HUES48 (cell line): Measurements from ENCODE around the gene WDFY2.

Experiments used
- H3K27ac ChIP-seq: one replicate; pipeline ENCODE4 v1.7.0; 2013; ENCODE audit warnings: low read depth, low read length, inconsistent platforms
- H3K27me3 ChIP-seq: 2 replicates; pipeline ENCODE4 v1.6.1; 2013; ENCODE audit warnings: mild to moderate bottlenecking, low read length; ENCODE audit not compliant: control insufficient read depth, insufficient read depth
- H3K36me3 ChIP-seq: 2 replicates; pipeline ENCODE4 v1.6.1; 2013; ENCODE audit warnings: low read length; ENCODE audit not compliant: control insufficient read depth, insufficient read depth
- H3K4me1 ChIP-seq: 2 replicates; pipeline ENCODE4 v1.6.1; 2013; ENCODE audit warnings: mild to moderate bottlenecking, low read length; ENCODE audit not compliant: control insufficient read depth, insufficient read depth
- H3K4me3 ChIP-seq: 2 replicates; pipeline ENCODE4 v1.5.1; 2013; ENCODE audit warnings: mild to moderate bottlenecking, low read depth, low read length
- H3K9ac ChIP-seq: 2 replicates; pipeline ENCODE4 v1.6.1; 2013; ENCODE audit warnings: mild to moderate bottlenecking, low read depth, low read length, moderate library complexity
- H3K9me3 ChIP-seq: 2 replicates; pipeline ENCODE4 v1.6.1; 2013; ENCODE audit warnings: low read length; ENCODE audit not compliant: control insufficient read depth, insufficient read depth

The WDFY2 gene

GRCh38 chr13:51624207-51624606 lies 39.9 kb downstream of the WDFY2 start:
- Histone ChIP-seq H3K4me1 (peaks cover 27% of the 10 kb centered on the region), H3K27ac (no peak overlapping the region)

DNA sequence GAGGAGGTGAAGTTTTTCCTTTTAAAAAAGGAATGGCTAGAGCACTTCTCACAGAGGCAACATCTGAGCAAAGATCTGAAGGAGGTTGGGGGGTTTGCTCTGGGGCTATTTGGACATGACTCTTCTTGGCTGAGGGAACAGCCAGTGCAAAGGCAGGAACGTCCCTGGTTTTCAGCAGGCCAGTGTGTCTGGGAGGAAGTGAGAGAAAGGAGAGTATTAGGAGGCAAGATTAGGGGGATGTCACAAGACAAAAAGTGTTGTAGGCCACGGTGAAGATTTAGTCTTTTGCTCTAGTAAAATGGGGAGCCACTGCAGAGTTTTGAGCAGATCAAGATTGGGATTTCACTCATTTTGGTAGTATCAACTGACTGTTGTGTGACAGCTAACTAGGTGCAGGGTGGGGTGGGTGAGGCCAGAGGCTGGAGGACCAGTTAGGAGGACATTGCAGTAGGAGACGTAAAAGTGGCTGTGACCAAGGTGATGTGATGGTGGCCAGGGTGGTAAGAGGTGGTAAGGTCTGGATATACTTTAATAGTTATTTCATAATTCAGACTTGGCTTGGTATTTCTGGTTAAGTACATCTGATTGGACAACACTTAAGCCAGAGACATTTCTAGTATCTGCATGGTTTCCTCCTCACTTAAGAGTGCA lies 40.6 kb downstream of the WDFY2 start:
- no peak overlapping the region for H3K27ac ChIP-seq
- peaks cover 22% of the 10 kb centered on the region for H3K4me1 ChIP-seq
- H3K9ac ChIP-seq: no peak overlapping the region
- no peaks in the 10 kb centered on the region for H3K36me3 ChIP-seq
- H3K27me3 ChIP-seq: no peaks in the 10 kb centered on the region
- H3K9me3 ChIP-seq: no peaks in the 10 kb centered on the region
- no peak overlapping the region for H3K4me3 ChIP-seq

More at GRCh38 chr13:51624207-51624606, 39.9 kb downstream of the WDFY2 start:
- H3K9ac ChIP-seq: no peak overlapping the region
- no peaks in the 10 kb centered on the region for H3K9me3 ChIP-seq
- H3K36me3 ChIP-seq: peaks cover 3% of the 10 kb centered on the region; the same call in 1 of the 2 replicates
- no peak overlapping the region for H3K4me3 ChIP-seq
- H3K27me3 ChIP-seq: no peaks in the 10 kb centered on the region

GRCh38 chr13:51625555-51626345 lies 41.5 kb downstream of the WDFY2 start:
- peaks cover 16% of the 10 kb centered on the region for H3K4me1 ChIP-seq
- no peaks in the 10 kb centered on the region for H3K27me3 ChIP-seq
- H3K9me3 ChIP-seq: no peaks in the 10 kb centered on the region
- no peak overlapping the region for H3K4me3 ChIP-seq
- H3K27ac ChIP-seq: no peak overlapping the region
- H3K9ac ChIP-seq: no peak overlapping the region
- no peaks in the 10 kb centered on the region for H3K36me3 ChIP-seq

GRCh38 chr13:51626749-51627148 lies 42.5 kb downstream of the WDFY2 start:
- H3K27ac ChIP-seq: no peak overlapping the region
- no peaks in the 10 kb centered on the region for H3K27me3 ChIP-seq
- H3K36me3 ChIP-seq: no peaks in the 10 kb centered on the region
- no peaks in the 10 kb centered on the region for H3K9me3 ChIP-seq
- no peak overlapping the region for H3K9ac ChIP-seq
- H3K4me3 ChIP-seq: no peak overlapping the region
- H3K4me1 ChIP-seq: peaks cover 12% of the 10 kb centered on the region

GRCh38 chr13:51628059-51628852 lies 44.0 kb downstream of the WDFY2 start:
- no peak overlapping the region for H3K9ac ChIP-seq
- no peaks in the 10 kb centered on the region for H3K27me3 ChIP-seq
- no peak overlapping the region for H3K4me3 ChIP-seq
- H3K4me1 ChIP-seq: peaks cover 18% of the 10 kb centered on the region
- no peak overlapping the region for H3K27ac ChIP-seq
- H3K36me3 ChIP-seq: no peaks in the 10 kb centered on the region
- H3K9me3 ChIP-seq: no peaks in the 10 kb centered on the region

GRCh38 chr13:51629491-51630287 lies 45.4 kb downstream of the WDFY2 start:
- H3K9ac ChIP-seq: no peak overlapping the region
- no peak overlapping the region for H3K4me3 ChIP-seq
- H3K9me3 ChIP-seq: no peaks in the 10 kb centered on the region
- H3K36me3 ChIP-seq: no peaks in the 10 kb centered on the region
- no peaks in the 10 kb centered on the region for H3K27me3 ChIP-seq
- peaks cover 25% of the 10 kb centered on the region for H3K4me1 ChIP-seq
- no peak overlapping the region for H3K27ac ChIP-seq

DNA sequence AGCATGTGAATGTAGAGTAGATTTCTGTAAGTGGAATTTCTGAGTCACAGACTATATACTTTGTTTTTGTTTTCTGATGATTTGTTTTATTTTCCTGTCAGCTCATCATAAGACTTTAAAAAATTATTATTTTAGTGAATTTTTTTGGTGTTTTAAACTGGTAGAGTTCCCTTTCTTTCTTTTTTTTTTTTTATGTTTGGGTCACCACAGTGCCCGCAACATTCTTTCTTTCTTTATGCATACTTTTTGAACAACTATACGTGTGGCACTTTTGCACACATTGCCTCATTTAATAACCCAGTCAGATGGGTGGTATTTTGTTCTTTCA lies 46.0 kb downstream of the WDFY2 start:
- H3K36me3 ChIP-seq: no peaks in the 10 kb centered on the region
- no peak overlapping the region for H3K9ac ChIP-seq
- H3K27me3 ChIP-seq: no peaks in the 10 kb centered on the region
- peaks cover 28% of the 10 kb centered on the region for H3K4me1 ChIP-seq
- no peak overlapping the region for H3K27ac ChIP-seq
- H3K4me3 ChIP-seq: no peak overlapping the region
- H3K9me3 ChIP-seq: no peaks in the 10 kb centered on the region

DNA sequence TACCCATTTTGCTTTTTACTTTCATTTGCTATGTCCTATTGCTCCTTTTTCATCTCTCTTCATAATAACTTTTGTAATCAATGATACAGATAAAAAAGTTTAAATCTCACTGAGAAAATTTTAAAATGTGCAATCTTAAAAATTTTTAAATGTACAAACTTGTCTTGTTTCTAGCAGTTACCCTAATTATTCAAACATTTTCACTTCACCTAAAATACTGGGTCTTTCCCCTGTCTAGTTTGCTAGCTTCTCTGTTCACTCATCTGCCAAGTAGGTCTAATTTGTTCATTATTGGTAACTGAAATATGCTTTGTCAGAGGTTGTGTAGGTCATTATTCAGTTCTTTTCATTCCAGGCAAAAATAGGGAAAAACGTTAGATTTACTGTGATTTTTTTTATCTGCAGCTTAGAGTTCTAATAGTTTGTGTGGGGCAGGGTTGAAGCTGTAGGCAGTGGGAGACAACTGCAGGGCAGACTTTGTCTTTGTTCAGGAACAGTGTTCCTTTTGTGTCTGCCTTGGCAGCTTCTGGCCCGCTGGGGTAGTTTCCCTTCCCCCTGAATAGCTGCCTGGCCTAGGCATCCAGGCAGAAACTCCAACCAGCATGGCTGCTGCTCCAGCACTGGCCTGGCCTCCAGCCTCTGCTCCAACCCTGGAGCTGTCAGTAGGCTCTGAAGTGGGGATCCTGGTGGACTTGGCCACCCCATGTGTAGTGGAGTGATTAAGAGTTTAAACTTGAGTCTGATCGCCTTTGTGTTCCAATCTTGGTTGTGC lies 48.5 kb downstream of the WDFY2 start:
- peak overlapping the region; percentile 75 for H3K27ac ChIP-seq
- H3K27me3 ChIP-seq: no peaks in the 10 kb centered on the region
- peak overlapping the region; percentile 11; the same call in 1 of the 2 replicates for H3K4me3 ChIP-seq
- H3K9me3 ChIP-seq: no peaks in the 10 kb centered on the region
- H3K9ac ChIP-seq: no peak overlapping the region
- H3K36me3 ChIP-seq: no peaks in the 10 kb centered on the region
- peaks cover 53% of the 10 kb centered on the region for H3K4me1 ChIP-seq

- H3K27ac ChIP-seq: peak overlapping the region; percentile 8
- peaks cover 74% of the 10 kb centered on the region for H3K4me1 ChIP-seq
- no peaks in the 10 kb centered on the region for H3K9me3 ChIP-seq
- H3K36me3 ChIP-seq: no peaks in the 10 kb centered on the region
- no peaks in the 10 kb centered on the region for H3K27me3 ChIP-seq
- no peak overlapping the region for H3K9ac ChIP-seq
- H3K4me3 ChIP-seq: no peak overlapping the region
These were observed 51.0 kb downstream of the WDFY2 start for GRCh38 chr13:51635137-51635878.
